ENCODE data around the gene DNASE1L2.
A peak's percentile ranks its signal among the peaks of the same experiment; 100 is the strongest.
"Not testable (repeated sequence)": the region's sequence is repeated elsewhere in the genome, so short reads cannot be mapped to it uniquely, and the experiment has no call there.

Gene DNASE1L2

GRCh38 chr16:2242598-2242997 lies 6.4 kb downstream of the DNASE1L2 start:
- DNase-seq, result no peak

- no peak for DNase-seq
Observed at GRCh38 chr16:2243031-2243528, 6.8 kb downstream of the DNASE1L2 start.

GRCh38 chr16:2243781-2244180 lies 7.5 kb downstream of the DNASE1L2 start:
- DNase-seq, result no peak

- no peak for DNase-seq
Observed at GRCh38 chr16:2244301-2244700, 8.1 kb downstream of the DNASE1L2 start.

GRCh38 chr16:2244926-2245795 lies 8.9 kb downstream of the DNASE1L2 start:
- DNase-seq, result no peak

GRCh38 chr16:2246301-2246885 lies 10.1 kb downstream of the DNASE1L2 start:
- DNase-seq, result no peak

GRCh38 chr16:2250652-2251295 lies 14.5 kb downstream of the DNASE1L2 start:
- no peak for DNase-seq

- DNase-seq, result peak; percentile 52 to 61 (median 58)
Observed at GRCh38 chr16:2251296-2252111, 15.3 kb downstream of the DNASE1L2 start, which contains the start of gene ECI1. Gene ECI1, minus strand, starts transcription at chr16:2251587. Its CDS starts 21 bp downstream, at chr16:2251566.

GRCh38 chr16:2252806-2253148 lies 16.5 kb downstream of the DNASE1L2 start:
- DNase-seq, result no peak

- DNase-seq, result no peak
Observed at GRCh38 chr16:2253293-2253692, 17.0 kb downstream of the DNASE1L2 start.

GRCh38 chr16:2256531-2257140 lies 20.4 kb downstream of the DNASE1L2 start:
- no peak for DNase-seq

- no peak for DNase-seq
Observed at GRCh38 chr16:2257726-2258125, 21.5 kb downstream of the DNASE1L2 start.

- DNase-seq, result not testable (repeated sequence)
Observed at GRCh38 chr16:2258530-2258929, 22.3 kb downstream of the DNASE1L2 start.

- no peak for DNase-seq
Observed at GRCh38 chr16:2260250-2260649, 24.0 kb downstream of the DNASE1L2 start.

- DNase-seq, result not testable (repeated sequence)
Observed at GRCh38 chr16:2263026-2263425, 26.8 kb downstream of the DNASE1L2 start.

- DNase-seq, result not testable (repeated sequence)
Observed at GRCh38 chr16:2266887-2267286, 30.6 kb downstream of the DNASE1L2 start.

- peak in 1 of 4 experiments; percentile 61 for DNase-seq
Observed at GRCh38 chr16:2267505-2267912, 31.3 kb downstream of the DNASE1L2 start.

- DNase-seq, result peak; percentile 91 to 94 (median 92)
Observed at GRCh38 chr16:2267913-2268666, 31.8 kb downstream of the DNASE1L2 start, which contains the start of gene RNPS1. Gene RNPS1, minus strand, starts transcription at chr16:2268126. Its CDS starts 3,483 bp downstream, at chr16:2264643.

- no peak for DNase-seq
Observed at GRCh38 chr16:2270070-2270462, 33.8 kb downstream of the DNASE1L2 start.

GRCh38 chr16:2270588-2271470 lies 34.6 kb downstream of the DNASE1L2 start:
- DNase-seq, result no peak
